GM21529 (cell line): Measurements from ENCODE around the gene MRGPRX2.

Experiments
- ATAC-seq: cut with Tn5 transposase; IDR thresholded peaks from one replicate; pipeline ENCODE4 v1.9.1; 2021; ENCODE audit not compliant: unreplicated experiment

MRGPRX2 gene

GRCh38 chr11:19060629-19061028, at the start of gene MRGPRX2:
TSS of gene MRGPRX2 (minus strand) at chr11:19060717. CDS start at chr11:19056402, 4,315 bp downstream.
- ATAC-seq: no peak

GRCh38 chr11:19110295-19110694, 49.8 kb upstream of the MRGPRX2 start:
- ATAC-seq: no peak

GRCh38 chr11:19107125-19107524, 46.6 kb upstream of the MRGPRX2 start:
- ATAC-seq: no peak

- no peak for ATAC-seq
Observed at GRCh38 chr11:19105011-19105410, 44.5 kb upstream of the MRGPRX2 start.

GRCh38 chr11:19102521-19102900, 42.0 kb upstream of the MRGPRX2 start:
- ATAC-seq: no peak

- no peak for ATAC-seq
Observed at GRCh38 chr11:19101796-19102520, 41.4 kb upstream of the MRGPRX2 start.

GRCh38 chr11:19100885-19101284, 40.4 kb upstream of the MRGPRX2 start:
- ATAC-seq: no peak

GRCh38 chr11:19099093-19099492, 38.6 kb upstream of the MRGPRX2 start:
- no peak for ATAC-seq

- ATAC-seq: no peak
Observed at GRCh38 chr11:19094859-19095258, 34.3 kb upstream of the MRGPRX2 start.

- ATAC-seq: no peak
Observed at GRCh38 chr11:19093976-19094375, 33.5 kb upstream of the MRGPRX2 start.

- no peak for ATAC-seq
Observed at GRCh38 chr11:19092850-19093249, 32.3 kb upstream of the MRGPRX2 start.

- no peak for ATAC-seq
Observed at GRCh38 chr11:19092342-19092741, 31.8 kb upstream of the MRGPRX2 start.

- no peak for ATAC-seq
Observed at GRCh38 chr11:19091366-19091765, 30.8 kb upstream of the MRGPRX2 start.

GRCh38 chr11:19089421-19089820, 28.9 kb upstream of the MRGPRX2 start:
- no peak for ATAC-seq

GRCh38 chr11:19088791-19089190, 28.3 kb upstream of the MRGPRX2 start:
- ATAC-seq: no peak

GRCh38 chr11:19087658-19088057, 27.1 kb upstream of the MRGPRX2 start:
- no peak for ATAC-seq

GRCh38 chr11:19084661-19085315, 24.3 kb upstream of the MRGPRX2 start:
- no peak for ATAC-seq

- no peak for ATAC-seq
Observed at GRCh38 chr11:19083166-19083565, 22.6 kb upstream of the MRGPRX2 start.

GRCh38 chr11:19080579-19080993, 20.1 kb upstream of the MRGPRX2 start:
- no peak for ATAC-seq

- no peak for ATAC-seq
Observed at GRCh38 chr11:19079643-19080440, 19.3 kb upstream of the MRGPRX2 start.

GRCh38 chr11:19077965-19078364, 17.4 kb upstream of the MRGPRX2 start:
- ATAC-seq: no peak
